ENCODE data around the gene SFXN1. TPM values are rescaled to one million over a fixed set of nuclear protein-coding genes. Genes with fewer than 3 reads are reported as not detected.

The SFXN1 gene
- total and polyA plus RNA-seq, 2 donors (not counting 3 experiments of a cell fraction or from before 2014, with no cell fraction given): 61.7 to 69.3 TPM

DNA sequence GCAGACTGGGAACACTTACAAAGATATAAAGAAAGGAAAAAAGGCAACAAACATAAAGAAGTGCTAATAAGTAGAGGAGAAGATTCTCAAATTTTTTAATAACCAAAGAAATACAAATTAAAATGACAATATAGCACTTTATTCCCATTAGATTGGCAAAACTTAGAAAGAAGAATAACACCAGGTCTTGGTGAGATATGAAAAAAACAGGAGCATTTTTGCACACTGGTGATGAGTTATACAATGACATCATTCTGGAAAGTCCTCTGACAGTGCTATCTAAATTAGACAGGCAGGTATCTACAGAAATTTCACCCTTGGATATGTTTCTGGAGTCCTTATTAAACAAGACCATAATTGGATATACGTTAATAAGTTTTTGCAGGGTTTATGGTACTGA is 9.5 kb upstream of the SFXN1 start:
- Histone ChIP-seq H3K9me3 (replicated peaks; ENCODE audit: control insufficient read depth, insufficient read depth, low read length) (no peaks in the 10 kb centered on the region), H2AFZ (ENCODE audit: low read depth, low read length) (no peak overlapping the region), H3K79me2 (ENCODE audit: control insufficient read depth, insufficient read depth, low read length) (no peaks in the 10 kb centered on the region), H3K9ac (replicated peaks; ENCODE audit: extremely low read depth, insufficient read depth, low read length) (no peak overlapping the region), H3K4me2 (ENCODE audit: insufficient read depth, low read length) (no peak overlapping the region), H3K4me3 (replicated peaks in 1 of 3; ENCODE audit: insufficient read depth in 1 of 3, low read depth in 1 of 3, low read length in 3 of 3) (no peak overlapping the region), H3K4me1 (ENCODE audit: control insufficient read depth, extremely low read depth, insufficient read depth, low read length) (no peaks in the 10 kb centered on the region), H3K9me1 (replicated peaks; ENCODE audit: control insufficient read depth, extremely low read depth, insufficient read depth, low read length) (no peaks in the 10 kb centered on the region), H4K20me1 (replicated peaks; ENCODE audit: control insufficient read depth, extremely low read depth, insufficient read depth, low read length) (no peaks in the 10 kb centered on the region), H3K36me3 (ENCODE audit: control insufficient read depth in 2 of 2, extremely low read depth in 1 of 2, insufficient read depth in 2 of 2, low read length in 2 of 2) (no peaks in the 10 kb centered on the region), H3K27ac (ENCODE audit: insufficient read depth, low read depth, low read length) (no peak overlapping the region), H3K27me3 (ENCODE audit: control insufficient read depth in 2 of 2, insufficient read depth in 2 of 2, low read length in 2 of 2) (peaks cover 0 to 4% of the 10 kb centered on the region in 2 experiments)
- TF ChIP-seq MYC (IDR thresholded peaks at IDR 0.05; ENCODE audit: low read depth, low read length): no peak
- TF ChIP-seq, protein P1, sequence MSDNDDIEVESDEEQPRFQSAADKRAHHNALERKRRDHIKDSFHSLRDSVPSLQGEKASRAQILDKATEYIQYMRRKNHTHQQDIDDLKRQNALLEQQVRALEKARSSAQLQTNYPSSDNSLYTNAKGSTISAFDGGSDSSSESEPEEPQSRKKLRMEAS (IDR thresholded peaks at IDR 0.05; ENCODE audit: insufficient read depth, insufficient read length): no peak
- no peak for TF ChIP-seq FOS (IDR thresholded peaks at IDR 0.05; ENCODE audit: borderline replicate concordance, insufficient read depth, low read length)
- TF ChIP-seq, protein P2, sequence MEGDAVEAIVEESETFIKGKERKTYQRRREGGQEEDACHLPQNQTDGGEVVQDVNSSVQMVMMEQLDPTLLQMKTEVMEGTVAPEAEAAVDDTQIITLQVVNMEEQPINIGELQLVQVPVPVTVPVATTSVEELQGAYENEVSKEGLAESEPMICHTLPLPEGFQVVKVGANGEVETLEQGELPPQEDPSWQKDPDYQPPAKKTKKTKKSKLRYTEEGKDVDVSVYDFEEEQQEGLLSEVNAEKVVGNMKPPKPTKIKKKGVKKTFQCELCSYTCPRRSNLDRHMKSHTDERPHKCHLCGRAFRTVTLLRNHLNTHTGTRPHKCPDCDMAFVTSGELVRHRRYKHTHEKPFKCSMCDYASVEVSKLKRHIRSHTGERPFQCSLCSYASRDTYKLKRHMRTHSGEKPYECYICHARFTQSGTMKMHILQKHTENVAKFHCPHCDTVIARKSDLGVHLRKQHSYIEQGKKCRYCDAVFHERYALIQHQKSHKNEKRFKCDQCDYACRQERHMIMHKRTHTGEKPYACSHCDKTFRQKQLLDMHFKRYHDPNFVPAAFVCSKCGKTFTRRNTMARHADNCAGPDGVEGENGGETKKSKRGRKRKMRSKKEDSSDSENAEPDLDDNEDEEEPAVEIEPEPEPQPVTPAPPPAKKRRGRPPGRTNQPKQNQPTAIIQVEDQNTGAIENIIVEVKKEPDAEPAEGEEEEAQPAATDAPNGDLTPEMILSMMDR (IDR thresholded peaks at IDR 0.05; ENCODE audit: extremely low read depth in 1 of 2, insufficient read depth in 1 of 2, low read depth in 1 of 2, low read length in 2 of 2): no peak
- TF ChIP-seq JUN (IDR thresholded peaks at IDR 0.05; ENCODE audit: borderline replicate concordance, insufficient read depth, insufficient read length, low read depth): no peak
- no peak for TF ChIP-seq POLR2AphosphoS5 (IDR thresholded peaks at IDR 0.05; ENCODE audit: insufficient read depth, low read depth, low read length)
- TF ChIP-seq POLR2A (IDR thresholded peaks at IDR 0.05; ENCODE audit: low read depth, low read length): no peak
- no peak for TF ChIP-seq GATA2 (IDR thresholded peaks at IDR 0.05; ENCODE audit: insufficient read depth, insufficient read length, low read depth, low read length)
- TF ChIP-seq EZH2 (IDR thresholded peaks at IDR 0.05; ENCODE audit: borderline replicate concordance, low read depth, low read length, severe bottlenecking): no peak
- no TSS peak for BruUV-seq (replicated peaks)
- ChIA-PET POLR2A (no interaction called here), CTCF (no interaction called here)
- DNase-seq (ENCODE audit: low read depth, low spot score): no peak
- intact Hi-C loops (cut with micrococcal nuclease) (no loop called here), dilution Hi-C loops (cut with MboI; ENCODE audit: extremely low pct_ligation_motif_present, low sequenced_read_pairs) (no loop called here)
- no peak for FAIRE-seq
